Measurements from ENCODE around the gene ATP1A2.

Gene ATP1A2

GRCh38 chr1:160186246-160186645, 70.7 kb downstream of the ATP1A2 start:
- DNase-seq, result no peak

DNA sequence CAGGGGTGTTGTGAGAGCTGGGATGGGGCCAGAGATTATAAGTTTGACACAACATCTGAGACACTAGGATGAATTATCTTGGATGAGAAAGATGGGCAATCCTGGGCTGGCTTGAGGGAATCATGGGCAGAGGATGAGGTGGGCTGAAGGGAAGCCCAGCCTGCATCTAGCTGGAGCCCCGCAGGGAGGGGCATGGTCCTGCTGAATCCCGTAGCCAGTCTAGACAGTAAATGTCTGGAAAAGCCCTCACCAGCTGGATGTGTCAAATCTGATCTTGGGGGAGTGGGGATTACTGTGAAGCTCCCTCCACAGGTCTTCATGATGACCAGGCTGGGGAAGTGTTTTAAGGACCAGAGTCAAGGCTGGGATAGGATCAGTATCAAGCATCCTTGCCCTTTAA, 71.2 kb downstream of the ATP1A2 start:
- no peak for DNase-seq

GRCh38 chr1:160187407-160187806, 71.8 kb downstream of the ATP1A2 start:
- no peak for DNase-seq

DNA sequence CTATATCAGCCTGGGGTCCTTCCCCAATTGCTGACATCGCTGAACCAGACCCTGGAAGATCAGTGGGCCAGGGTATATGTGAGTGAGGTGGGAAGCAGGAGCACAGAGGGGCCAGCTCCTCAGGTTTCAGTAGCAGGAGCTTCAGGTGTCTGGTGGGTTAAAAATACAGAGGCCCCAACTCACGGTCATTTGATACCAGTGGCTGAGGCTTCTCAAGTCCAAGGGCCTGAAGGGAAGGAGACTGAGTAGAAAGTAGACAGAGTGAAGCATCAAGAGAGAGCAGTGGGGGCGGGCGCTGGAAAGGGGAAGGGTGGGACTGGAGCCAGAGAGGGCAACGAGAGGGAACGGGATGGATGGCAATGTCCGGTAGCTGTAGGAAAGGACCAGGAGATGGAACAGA, 72.8 kb downstream of the ATP1A2 start:
- DNase-seq, result no peak

- peak; percentile 69 for DNase-seq
Observed at GRCh38 chr1:160189649-160190625, 74.4 kb downstream of the ATP1A2 start, which contains the start of gene CASQ1. CASQ1 (plus strand) TSS chr1:160190575; CDS start chr1:160190752, 177 bp downstream.

DNA sequence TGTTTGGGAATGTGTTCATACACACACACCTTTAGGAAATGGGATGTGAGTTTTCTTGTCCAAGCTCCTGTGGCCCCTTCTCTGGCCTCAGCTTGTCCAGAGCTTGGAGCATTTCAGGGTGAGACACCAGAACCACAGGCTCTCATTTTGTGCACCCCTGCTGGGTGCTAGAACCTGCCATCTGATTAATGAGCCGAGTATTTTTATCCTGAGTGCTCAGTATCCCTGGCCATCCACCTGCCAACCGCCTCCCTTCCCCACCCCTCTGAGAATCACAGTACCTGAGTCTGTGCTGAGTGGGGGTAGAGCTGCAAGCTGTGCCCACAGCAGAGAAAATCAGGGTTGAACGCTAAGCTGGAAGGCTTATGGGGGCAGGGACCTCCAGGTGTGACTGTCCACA, 76.2 kb downstream of the ATP1A2 start:
- no peak for DNase-seq

DNA sequence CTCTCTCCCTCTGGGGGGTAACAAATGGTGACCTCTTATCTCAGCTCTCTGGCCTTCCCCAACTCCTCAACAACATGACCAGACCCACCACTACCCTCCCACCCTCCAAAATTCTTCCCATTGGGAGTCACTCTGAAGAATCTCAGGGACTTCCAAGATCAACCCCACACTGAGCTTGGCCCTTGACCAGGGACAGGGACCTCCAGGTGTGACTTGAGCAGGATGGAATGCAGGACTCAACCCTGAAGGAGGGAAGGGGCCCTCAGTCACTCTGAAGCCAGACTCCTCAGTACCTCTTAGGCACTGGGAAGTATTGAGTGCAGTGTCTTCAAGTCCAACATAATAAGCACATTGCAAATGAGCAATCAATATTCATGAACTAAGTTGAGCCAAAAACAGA, 76.7 kb downstream of the ATP1A2 start:
- no peak for DNase-seq

Measured in NCI-H226 (cell line).